Activated T-cell treated with anti-CD3 and anti-CD28 coated beads for 1 hour (primary cell): ENCODE data around the gene RNF130.

Source experiments
- DNase-seq: peaks from one replicate; pipeline ENCODE4 v3.0.0-alpha.2; 2020; ENCODE audit warnings: low read depth

RNF130 gene

DNA sequence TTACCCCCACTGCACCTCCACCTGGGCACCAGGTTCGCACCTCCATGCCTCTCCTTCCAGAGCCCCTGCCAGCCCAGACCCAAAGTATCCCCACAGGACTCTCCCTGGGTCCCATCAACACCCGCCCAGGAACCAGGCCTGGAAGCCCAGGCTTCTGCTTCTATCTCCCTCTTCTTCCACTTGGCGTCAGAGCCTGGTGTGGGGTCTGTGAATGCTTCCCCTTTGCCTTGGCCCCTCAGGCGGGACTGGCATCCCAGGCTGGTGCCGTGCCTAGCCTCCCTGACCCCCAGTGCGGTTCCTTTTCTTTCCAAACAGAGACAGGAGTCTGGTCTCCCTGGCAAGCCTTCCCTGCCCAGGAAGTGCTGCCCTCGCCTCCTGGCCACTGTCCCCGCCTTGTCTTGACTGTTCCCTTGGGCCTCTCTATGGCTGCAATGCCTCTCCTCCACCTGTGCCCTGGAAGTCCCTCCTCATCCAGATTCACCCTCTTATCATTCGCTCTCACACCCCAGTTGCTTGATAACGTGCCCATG lies 156.1 kb downstream of the RNF130 start:
- no peak for DNase-seq

DNA sequence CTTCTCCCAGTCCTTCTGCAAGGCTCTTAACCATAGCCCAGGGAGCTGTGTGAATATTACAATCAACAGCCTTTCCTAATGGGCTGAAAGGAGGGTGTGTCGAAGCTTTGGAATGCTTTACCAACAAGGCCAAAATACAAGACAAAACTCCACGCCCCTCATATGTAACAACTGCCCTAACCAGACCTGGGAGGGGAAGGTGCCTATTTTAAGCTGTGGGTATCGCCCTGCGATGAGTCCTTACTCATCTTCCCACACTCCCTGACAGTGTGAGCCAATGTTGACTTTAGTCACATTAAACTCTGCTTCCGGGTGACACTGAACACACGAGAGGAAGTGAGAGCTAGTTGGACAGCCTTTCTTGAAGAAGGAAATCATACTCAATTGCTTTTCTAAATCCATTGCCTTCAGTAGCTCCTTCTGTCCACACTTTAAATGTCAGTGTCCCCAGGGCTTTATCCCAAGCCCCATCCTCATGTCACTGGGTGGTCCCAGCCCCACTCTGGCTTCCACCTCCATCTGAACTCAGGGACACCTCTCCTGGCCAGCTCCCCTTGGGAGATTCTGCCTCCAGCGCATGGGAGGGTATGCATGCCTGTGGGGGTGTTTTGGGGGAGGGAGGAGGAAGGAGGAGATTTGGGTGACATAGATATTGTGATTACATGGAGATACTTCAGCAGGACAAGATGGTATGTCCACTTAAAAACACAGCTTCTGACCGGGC lies 157.4 kb downstream of the RNF130 start:
- DNase-seq, result no peak

DNA sequence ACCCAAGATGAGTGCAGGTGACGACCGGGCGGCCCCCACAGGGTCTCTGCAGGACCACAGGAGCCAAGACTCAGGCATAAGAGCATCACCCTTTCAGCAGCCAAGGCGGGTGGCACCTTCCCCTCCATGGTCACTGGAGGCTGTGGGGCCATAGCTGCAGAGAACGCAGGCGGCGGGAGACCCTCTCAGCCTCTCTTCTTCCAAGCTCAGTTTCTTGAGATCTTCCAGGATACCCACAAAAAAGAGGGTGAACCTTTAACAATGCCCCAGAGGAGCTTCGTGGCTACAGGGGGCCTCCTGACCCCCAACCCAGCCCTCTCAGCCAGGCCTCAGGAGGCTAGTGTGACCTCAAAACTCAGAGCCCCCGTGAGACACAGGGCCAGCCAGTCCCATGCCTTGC lies 158.1 kb downstream of the RNF130 start:
- no peak for DNase-seq

DNA sequence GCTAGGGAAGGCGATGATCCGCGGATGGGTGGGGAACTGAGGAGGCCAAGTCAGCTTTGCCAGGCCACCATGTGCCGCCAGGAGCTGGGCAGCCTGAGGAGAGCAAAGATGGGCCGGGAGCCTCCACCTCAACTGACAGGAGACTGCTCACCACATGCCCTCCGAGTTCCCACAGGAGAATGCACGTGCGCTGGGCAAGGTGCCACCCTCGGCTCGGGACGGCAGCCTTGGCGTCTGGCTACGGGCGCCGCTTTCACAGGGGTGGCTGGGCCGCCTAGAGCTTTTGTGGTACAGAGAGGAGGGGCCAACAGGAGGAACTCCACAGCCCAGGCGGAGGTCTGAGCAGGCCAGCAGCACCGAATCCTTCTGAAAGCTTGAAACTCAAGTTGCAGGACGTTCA lies 158.6 kb downstream of the RNF130 start:
- DNase-seq, result no peak

DNA sequence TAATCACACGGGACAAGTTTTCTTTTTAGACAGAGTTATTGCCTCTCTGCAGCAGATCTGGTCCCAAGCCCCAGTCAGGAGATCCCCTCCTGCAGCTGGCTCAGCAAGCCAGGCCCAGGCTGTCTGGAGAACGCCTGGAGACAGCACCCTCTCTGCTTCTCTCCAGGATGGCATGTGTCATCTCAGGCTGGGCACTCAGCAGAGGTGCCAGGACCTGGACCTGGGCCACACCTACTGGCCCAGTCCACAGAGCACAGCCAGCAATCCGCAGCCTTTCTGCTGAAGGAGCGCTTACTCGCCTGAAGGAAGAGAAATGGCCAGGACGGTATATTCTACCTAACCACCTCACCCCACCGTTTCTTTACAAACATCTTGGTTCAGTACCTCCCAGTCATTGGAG lies 159.2 kb downstream of the RNF130 start:
- no peak for DNase-seq

DNA sequence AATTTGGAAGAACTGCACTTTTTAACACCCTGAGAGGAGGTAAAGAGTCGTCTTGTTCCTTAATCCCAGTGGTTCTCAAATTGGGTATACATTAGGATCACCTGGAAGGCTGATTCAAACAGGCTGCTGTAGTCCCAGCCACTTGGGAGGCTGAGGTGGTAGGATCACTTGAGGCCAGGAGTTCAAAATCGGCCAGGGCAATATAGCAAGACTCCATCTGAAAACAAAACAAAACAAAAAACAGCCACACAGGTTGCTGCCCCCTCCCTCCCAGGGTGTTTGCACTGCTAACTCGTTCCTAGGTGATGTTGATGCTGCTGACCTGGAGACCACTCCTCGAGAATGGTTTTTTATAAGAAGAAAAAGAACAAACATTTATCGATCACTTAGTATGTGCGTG lies 162.3 kb downstream of the RNF130 start:
- DNase-seq, result no peak

DNA sequence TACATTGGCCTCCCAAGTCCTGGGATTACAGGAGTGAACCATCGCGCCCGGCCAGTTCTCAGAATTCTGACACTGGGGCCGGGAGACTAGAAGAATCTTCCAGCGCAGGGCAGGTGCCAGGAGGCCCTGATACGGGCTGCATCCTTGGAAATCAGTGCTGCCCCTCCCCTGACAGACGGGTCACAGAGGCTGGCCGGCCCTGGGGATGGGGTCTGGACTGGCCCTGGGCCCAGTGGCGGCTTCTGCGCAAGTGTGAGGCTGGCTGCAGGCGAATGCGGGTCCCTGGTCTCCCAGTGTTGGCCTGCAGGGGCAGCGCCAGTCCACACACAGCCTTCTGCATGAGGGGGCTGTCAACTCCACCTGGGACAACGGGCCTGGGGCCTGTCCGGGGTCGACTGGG lies 163.0 kb downstream of the RNF130 start:
- DNase-seq, result no peak

DNA sequence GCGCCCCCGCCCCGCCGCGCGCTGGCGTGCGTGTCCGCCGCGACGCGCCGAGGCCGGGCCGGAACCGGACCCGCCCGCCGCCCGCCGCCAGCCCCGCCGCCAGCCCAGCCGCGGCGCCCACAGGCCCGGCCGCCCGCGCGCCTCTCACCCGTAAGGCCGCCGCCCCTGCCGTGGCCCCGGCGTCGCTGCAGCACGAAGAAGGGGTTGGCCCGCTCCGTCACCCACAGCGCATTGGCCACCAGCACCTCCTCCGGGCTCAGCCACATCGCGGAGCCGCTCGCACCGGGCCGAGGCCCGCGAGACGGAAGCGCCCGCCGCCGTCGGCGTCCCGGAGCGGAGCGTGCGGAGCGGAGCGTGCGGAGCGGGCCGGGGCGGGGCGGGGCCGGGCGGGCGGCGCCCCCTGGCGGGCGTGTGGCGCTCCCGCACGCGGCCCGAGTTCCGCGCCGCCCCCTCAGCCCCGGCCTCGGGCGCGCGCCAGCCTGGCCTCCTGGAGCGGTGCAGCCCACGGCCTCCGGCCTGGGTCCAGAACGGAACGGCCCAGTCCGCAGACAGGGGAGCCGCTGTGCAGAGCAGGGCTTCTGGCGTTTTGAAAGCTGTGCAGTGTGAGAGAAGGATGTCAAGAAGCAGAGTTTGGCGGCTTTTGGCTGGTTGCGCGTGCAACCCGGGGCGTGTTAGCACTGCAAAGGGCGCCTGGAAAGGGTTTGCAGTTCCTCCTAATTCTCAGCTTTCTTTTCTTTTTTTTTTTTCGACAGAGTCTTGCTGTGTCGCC lies 163.8 kb downstream of the RNF130 start, which contains the start of gene TBC1D9B:
Gene TBC1D9B, minus strand, starts transcription at position 342 of the 769 bp plus-strand sequence. Its CDS starts 76 bp downstream, at position 266.
- peak; percentile 51 for DNase-seq

DNA sequence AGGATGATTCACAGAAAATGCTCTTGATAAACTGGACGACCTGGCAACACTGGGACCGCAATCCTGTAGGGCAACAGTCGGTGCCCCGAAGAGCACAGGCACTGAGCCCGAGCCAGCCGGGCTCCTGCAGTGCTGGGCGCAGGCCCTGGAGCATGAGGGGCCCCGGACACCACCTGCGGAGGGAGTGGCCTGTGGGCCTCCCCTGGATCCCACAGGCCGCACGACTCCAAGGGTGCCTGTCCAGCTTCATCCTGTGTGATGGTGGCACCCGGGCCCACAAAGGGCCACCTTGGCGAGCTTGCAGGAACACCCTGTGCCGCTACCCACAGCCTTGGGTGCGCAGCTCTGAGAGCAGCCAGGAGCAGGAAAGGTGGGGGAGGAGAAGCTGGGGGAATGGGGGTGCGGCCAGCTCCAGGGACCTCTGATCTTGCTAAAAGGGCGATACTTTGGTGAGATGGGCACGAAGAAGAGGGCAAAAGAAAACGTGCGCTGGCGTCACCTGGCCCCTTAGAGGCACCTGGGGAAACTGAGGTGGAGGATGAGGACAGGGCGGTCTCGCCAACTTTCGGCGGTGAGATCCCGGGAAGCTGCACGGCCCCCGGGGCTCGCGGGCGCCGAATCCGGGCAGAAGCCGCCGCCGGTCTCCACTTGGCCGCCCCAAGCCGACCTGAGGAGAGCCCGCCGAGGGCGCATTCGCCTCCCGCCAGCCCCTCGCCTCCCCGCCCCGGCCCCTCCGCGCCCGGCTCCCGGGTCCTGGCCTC lies 164.6 kb downstream of the RNF130 start:
- DNase-seq, result no peak

DNA sequence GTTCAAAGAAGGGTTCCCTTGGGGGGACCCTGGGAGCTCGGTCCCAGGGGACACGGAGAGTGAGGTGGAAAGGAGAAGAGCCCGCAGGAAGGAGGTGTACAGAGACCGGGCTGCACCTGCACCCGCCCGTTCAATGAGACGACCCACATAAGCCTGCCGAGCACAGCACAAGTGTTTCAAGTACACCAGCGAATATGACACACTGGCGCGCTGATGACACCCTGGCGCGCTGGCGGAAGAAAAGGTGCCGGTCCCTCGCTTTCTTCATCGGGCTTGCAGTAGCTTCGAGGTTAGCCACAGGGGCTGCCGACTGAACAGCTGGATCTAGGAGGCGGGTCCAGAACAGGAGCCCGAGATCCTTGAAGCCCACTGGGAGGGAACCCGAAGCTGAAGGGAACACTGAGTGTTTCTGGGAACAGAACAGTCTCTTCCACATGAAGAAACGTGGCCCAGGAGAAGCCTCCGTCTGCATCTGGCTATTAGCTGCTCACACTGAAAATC lies 165.2 kb downstream of the RNF130 start:
- no peak for DNase-seq

DNA sequence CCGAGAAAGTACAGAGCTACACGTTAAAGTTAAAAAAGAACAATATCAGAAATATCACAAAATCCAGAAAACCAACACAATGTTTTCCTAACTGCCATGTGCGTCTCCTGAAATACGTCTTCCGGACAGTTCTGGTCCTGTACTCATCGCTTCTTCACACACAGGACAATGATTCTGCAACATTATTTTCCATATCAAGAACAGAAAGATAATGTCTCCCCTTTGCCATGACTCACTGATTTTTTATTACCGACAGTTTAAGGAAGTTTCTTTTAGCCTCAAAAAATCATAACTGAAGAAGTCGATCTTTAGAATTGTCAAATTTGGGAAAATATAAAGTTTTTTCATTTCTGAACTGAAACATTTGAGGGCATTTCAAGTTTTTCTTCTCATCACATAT lies 166.4 kb downstream of the RNF130 start:
- no peak for DNase-seq
